HG03469 (cell line): ENCODE data around the gene FKBP6.
"Not testable (repeated sequence)": the region's sequence is repeated elsewhere in the genome, so short reads cannot be mapped to it uniquely, and the experiment has no call there.

Experiments
- ATAC-seq: cut with Tn5 transposase; IDR thresholded peaks from one replicate; pipeline ENCODE4 v1.9.1; 2021; ENCODE audit warnings: mild to moderate bottlenecking, moderate library complexity, moderate number of reproducible peaks; ENCODE audit not compliant: unreplicated experiment

The FKBP6 gene

GRCh38 chr7:73387908-73388414, 60.0 kb downstream of the FKBP6 start:
- ATAC-seq: no peak

- no peak for ATAC-seq
Observed at GRCh38 chr7:73391396-73391795, 63.4 kb downstream of the FKBP6 start.

GRCh38 chr7:73394422-73394821, 66.5 kb downstream of the FKBP6 start:
- no peak for ATAC-seq

- no peak for ATAC-seq
Observed at GRCh38 chr7:73395538-73396503, 67.9 kb downstream of the FKBP6 start.

GRCh38 chr7:73397521-73398281, 69.7 kb downstream of the FKBP6 start:
- ATAC-seq: no peak

GRCh38 chr7:73399185-73400050, 71.5 kb downstream of the FKBP6 start:
- not testable (repeated sequence) for ATAC-seq

- ATAC-seq: not testable (repeated sequence)
Observed at GRCh38 chr7:73404860-73405259, 76.9 kb downstream of the FKBP6 start.
